Gastroesophageal sphincter (tissue), 3 donors: ENCODE data around the gene MOGAT2.

Experiments
- CTCF ChIP-seq, 4 experiments: fragments of 200-600 bp in 2 of 4; fragments of 450-650 bp in 2 of 4; sonication (generic) in 1 of 4; IDR thresholded peaks; one replicate each; pipeline ENCODE4 v1.5.1; 2017 to 2019; ENCODE audit warnings: antibody characterized with exemption in 4 of 4, mild to moderate bottlenecking in 2 of 4, moderate library complexity in 2 of 4
- EP300 ChIP-seq: sonication (generic); formaldehyde crosslinking; IDR thresholded peaks from one replicate; pipeline ENCODE4 v1.6.1; 2017; ENCODE audit warnings: antibody characterized with exemption, mild to moderate bottlenecking
- POLR2A ChIP-seq, 2 donors: fragments of 450-650 bp; IDR thresholded peaks; one replicate each; pipeline ENCODE4 v1.6.1; 2017; ENCODE audit warnings: antibody characterized with exemption in 2 of 2, mild to moderate bottlenecking in 2 of 2, moderate library complexity in 1 of 2
- POLR2AphosphoS5 ChIP-seq: sonication (generic); formaldehyde crosslinking; IDR thresholded peaks from one replicate; pipeline ENCODE4 v1.6.1; 2017; ENCODE audit warnings: antibody characterized with exemption

GRCh38 chr11:75775056-75775455 lies 57.4 kb downstream of the MOGAT2 start:
- TF ChIP-seq CTCF (IDR thresholded peaks at IDR 0.05): no peak
- TF ChIP-seq POLR2A (IDR thresholded peaks at IDR 0.05): no peak
- no peak for TF ChIP-seq EP300
- TF ChIP-seq POLR2AphosphoS5: no peak
